SK-N-SH treated with all-trans-retinoic acid at 6 μM for 48 hours (cell line): ENCODE data around the gene GEN1.

ENCODE experiments used
- ATAC-seq: fragments of 200-7000 bp; cut with Tn5 transposase; 3 replicates; pipeline ENCODE4 v1.9.1; 2020; ENCODE audit warnings: mild to moderate bottlenecking, moderate library complexity
- ARNTL ChIP-seq: fragments of 450-650 bp; formaldehyde crosslinking; IDR thresholded peaks from 2 replicates; pipeline ENCODE4 v1.5.0; 2020; ENCODE audit warnings: low read depth, mild to moderate bottlenecking, moderate library complexity, borderline replicate concordance
- BACH2 ChIP-seq: fragments of 250-450 bp; sonication (Bioruptor Pico); IDR thresholded peaks from 2 replicates; pipeline ENCODE4 v1.9.0; 2021; ENCODE audit warnings: mild to moderate bottlenecking, borderline replicate concordance
- CSDC2 ChIP-seq: fragments of 250-450 bp; sonication (Bioruptor Pico); IDR thresholded peaks from 2 replicates; pipeline ENCODE4 v1.5.0; 2020; ENCODE audit warnings: mild to moderate bottlenecking, moderate library complexity
- ESRRG ChIP-seq: fragments of 250-450 bp; sonication (Bioruptor Pico); IDR thresholded peaks from 2 replicates; pipeline ENCODE4 v1.6.1; 2021; ENCODE audit warnings: mild to moderate bottlenecking
- GLIS3 ChIP-seq: fragments of 250-450 bp; sonication (Bioruptor Pico); IDR thresholded peaks from 2 replicates; pipeline ENCODE4 v1.5.0; 2020; ENCODE audit warnings: mild to moderate bottlenecking, moderate library complexity
- ISL1 ChIP-seq: fragments of 250-450 bp; sonication (Bioruptor Pico); IDR thresholded peaks from 2 replicates; pipeline ENCODE4 v2.1.2; 2022; ENCODE audit warnings: mild to moderate bottlenecking, moderate library complexity
- PPARA ChIP-seq: fragments of 250-450 bp; sonication (Bioruptor Pico); IDR thresholded peaks from 2 replicates; pipeline ENCODE4 v1.5.0; 2020; ENCODE audit warnings: mild to moderate bottlenecking, borderline replicate concordance
- RARB ChIP-seq: fragments of 250-450 bp; sonication (Bioruptor Pico); IDR thresholded peaks from 2 replicates; pipeline ENCODE4 v1.8.0; 2021; ENCODE audit warnings: mild to moderate bottlenecking, moderate library complexity
- TCF4 ChIP-seq: fragments of 250-450 bp; sonication (Bioruptor Pico); IDR thresholded peaks from 2 replicates; pipeline ENCODE4 v1.8.0; 2021; ENCODE audit warnings: mild to moderate bottlenecking, moderate library complexity, borderline replicate concordance
- TOX ChIP-seq: fragments of 250-450 bp; sonication (Bioruptor Pico); IDR thresholded peaks from 2 replicates; pipeline ENCODE4 v1.8.0; 2021; ENCODE audit warnings: mild to moderate bottlenecking, moderate library complexity, borderline replicate concordance
- ZC3H10 ChIP-seq: fragments of 250-450 bp; sonication (Bioruptor Pico); IDR thresholded peaks from 2 replicates; pipeline ENCODE4 v1.5.1; 2021; ENCODE audit warnings: mild to moderate bottlenecking, moderate library complexity
- ZFP3 ChIP-seq: fragments of 250-450 bp; sonication (Bioruptor Pico); IDR thresholded peaks from 2 replicates; pipeline ENCODE4 v1.5.0; 2020; ENCODE audit warnings: mild to moderate bottlenecking, moderate library complexity
- ZFP30 ChIP-seq: fragments of 450-650 bp; formaldehyde crosslinking; IDR thresholded peaks from 2 replicates; pipeline ENCODE4 v1.5.0; 2022; ENCODE audit warnings: mild to moderate bottlenecking, moderate library complexity
- ZNF565 ChIP-seq: fragments of 450-650 bp; formaldehyde crosslinking; conservative IDR thresholded peaks from 2 replicates; pipeline ENCODE4 v1.5.0; 2020; ENCODE audit warnings: low read depth, mild to moderate bottlenecking, moderate library complexity
- ZNF8 ChIP-seq: fragments of 450-650 bp; formaldehyde crosslinking; IDR thresholded peaks from 2 replicates; pipeline ENCODE4 v1.5.0; 2020; ENCODE audit warnings: mild to moderate bottlenecking, moderate library complexity
- TF ChIP-seq, protein P1 (sequence below): fragments of 250-450 bp; sonication (Bioruptor Pico); IDR thresholded peaks from 2 replicates; pipeline ENCODE4 v1.5.0; 2020; ENCODE audit warnings: mild to moderate bottlenecking, moderate library complexity
- TF ChIP-seq, protein P2 (sequence below): fragments of 250-450 bp; sonication (Bioruptor Pico); IDR thresholded peaks from 2 replicates; pipeline ENCODE4 v1.5.1; 2020; ENCODE audit warnings: low read depth, mild to moderate bottlenecking, moderate library complexity
- TF ChIP-seq, protein P3 (sequence below): fragments of 250-450 bp; sonication (Bioruptor Pico); IDR thresholded peaks from 2 replicates; pipeline ENCODE4 v1.8.0; 2021; ENCODE audit warnings: low read depth, mild to moderate bottlenecking, moderate library complexity, borderline replicate concordance
- TF ChIP-seq, protein P4 (sequence below): fragments of 250-450 bp; sonication (Bioruptor Pico); IDR thresholded peaks from 2 replicates; pipeline ENCODE4 v1.8.0; 2020; ENCODE audit warnings: mild to moderate bottlenecking, moderate library complexity, borderline replicate concordance
- TF ChIP-seq, protein P5 (sequence below): fragments of 250-450 bp; sonication (Bioruptor Pico); IDR thresholded peaks from 2 replicates; pipeline ENCODE4 v1.5.1; 2021; ENCODE audit warnings: mild to moderate bottlenecking, moderate library complexity

The GEN1 gene

DNA sequence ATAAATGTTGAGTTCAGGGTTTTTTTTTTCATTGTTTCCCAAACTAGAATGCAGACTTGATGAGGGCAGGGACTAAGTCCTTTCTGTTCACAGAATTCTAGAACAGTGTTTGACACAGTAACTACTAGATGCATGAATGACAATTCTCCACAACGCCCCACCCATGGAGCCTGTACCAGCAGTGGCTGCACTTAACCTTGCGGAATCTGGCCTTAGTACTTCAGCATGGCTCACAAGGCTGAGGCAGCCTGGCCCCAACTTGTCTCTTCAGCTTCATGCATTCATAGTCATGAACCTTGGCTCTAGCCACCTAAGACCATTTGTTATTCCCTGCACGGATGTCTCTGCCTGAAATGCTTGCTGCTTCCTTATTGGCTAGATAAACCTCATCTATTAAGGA is 32.8 kb downstream of the GEN1 start:
- ATAC-seq = no peak
- TF ChIP-seq GLIS3 = no peak
- no peak for TF ChIP-seq ARNTL (CRISPR knock-in tag)
- TF ChIP-seq ZNF8 (CRISPR knock-in tag) = no peak
- TF ChIP-seq RARB = no peak

DNA sequence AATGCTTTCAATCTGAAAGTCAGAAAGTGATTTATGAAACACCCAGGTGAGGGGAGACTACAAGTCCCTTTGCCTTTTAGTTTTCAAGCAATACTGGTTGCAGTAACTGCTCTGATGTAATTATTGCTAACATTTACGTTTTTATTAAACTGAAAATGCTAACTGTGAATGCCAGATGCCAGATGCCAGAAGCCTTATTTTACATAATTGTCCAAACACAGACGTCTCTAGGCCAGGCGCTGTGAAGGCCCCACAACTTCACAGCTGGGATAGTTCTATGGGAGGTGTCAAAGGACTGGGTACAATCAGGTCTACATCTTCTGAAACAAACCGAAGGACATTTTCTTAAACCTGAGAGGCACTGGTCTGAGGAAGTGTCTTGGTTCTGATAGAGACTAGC is 34.8 kb downstream of the GEN1 start:
- no peak; the same call in 2 of the 3 replicates for ATAC-seq
- TF ChIP-seq CSDC2 (CRISPR knock-in tag) = no peak
- TF ChIP-seq TCF4 = peak; percentile 70; the same call in 1 of the 2 replicates
- TF ChIP-seq, all 23 proteins: peak for 1

DNA sequence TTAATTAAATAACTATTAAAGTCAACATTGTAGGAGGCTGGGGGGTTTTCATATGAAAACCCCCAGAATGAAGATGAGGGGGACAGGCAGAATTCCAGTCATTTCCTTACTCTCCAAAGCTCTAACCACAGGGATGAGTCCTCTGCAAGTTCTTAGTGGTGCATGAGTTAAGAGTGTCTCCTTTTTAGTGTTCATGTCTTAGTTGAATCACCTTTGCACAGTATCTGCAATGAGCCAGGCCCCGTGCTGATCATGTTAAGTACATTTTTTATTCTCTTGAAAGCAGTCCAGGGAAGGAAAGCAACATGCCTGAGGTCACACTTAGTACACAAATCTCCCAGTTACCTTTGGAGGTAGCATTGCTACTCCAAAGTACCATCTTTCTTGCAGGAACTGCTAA is 36.6 kb downstream of the GEN1 start:
- no peak for ATAC-seq
- no peak for TF ChIP-seq ZC3H10
- TF ChIP-seq, protein P1, sequence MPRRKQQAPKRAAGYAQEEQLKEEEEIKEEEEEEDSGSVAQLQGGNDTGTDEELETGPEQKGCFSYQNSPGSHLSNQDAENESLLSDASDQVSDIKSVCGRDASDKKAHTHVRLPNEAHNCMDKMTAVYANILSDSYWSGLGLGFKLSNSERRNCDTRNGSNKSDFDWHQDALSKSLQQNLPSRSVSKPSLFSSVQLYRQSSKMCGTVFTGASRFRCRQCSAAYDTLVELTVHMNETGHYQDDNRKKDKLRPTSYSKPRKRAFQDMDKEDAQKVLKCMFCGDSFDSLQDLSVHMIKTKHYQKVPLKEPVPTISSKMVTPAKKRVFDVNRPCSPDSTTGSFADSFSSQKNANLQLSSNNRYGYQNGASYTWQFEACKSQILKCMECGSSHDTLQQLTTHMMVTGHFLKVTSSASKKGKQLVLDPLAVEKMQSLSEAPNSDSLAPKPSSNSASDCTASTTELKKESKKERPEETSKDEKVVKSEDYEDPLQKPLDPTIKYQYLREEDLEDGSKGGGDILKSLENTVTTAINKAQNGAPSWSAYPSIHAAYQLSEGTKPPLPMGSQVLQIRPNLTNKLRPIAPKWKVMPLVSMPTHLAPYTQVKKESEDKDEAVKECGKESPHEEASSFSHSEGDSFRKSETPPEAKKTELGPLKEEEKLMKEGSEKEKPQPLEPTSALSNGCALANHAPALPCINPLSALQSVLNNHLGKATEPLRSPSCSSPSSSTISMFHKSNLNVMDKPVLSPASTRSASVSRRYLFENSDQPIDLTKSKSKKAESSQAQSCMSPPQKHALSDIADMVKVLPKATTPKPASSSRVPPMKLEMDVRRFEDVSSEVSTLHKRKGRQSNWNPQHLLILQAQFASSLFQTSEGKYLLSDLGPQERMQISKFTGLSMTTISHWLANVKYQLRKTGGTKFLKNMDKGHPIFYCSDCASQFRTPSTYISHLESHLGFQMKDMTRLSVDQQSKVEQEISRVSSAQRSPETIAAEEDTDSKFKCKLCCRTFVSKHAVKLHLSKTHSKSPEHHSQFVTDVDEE (CRISPR knock-in tag) = no peak
- TF ChIP-seq, all 23 proteins: peak for 0

DNA sequence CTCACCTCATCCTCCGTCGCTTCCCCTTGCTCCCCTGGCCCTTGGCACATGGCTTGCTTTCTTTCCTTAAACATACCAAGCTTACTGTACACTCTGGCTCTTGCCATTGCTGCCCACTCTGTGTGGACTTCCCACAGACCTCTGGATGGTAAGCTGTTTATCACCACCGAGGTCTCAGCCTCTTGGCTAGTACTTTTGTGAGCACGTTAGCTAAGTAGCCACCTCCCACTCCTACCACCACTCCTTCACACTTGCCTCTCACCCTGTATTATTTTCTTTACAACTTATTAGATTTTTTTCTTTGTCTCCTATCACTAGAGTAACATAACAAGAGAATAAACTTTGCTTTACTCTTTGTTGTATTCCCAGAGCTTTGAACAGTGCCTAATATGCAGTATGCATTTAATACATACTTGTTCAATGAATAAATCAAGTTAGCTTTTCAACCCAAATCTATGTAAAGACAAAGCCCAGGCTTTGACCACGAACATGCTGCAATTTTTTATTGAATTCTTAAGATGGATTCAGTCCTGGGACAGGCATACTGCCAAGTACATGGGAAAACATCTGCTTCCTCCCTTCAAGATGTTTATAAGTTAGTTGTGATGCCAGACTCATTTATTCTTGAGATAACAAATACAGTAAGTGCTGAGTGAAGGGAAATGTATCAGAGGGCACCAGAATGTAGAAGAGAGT is 37.3 kb downstream of the GEN1 start:
- TF ChIP-seq PPARA (CRISPR knock-in tag) (no peak), TOX (CRISPR knock-in tag) (no peak), ISL1 (CRISPR knock-in tag) (no peak), ESRRG (CRISPR knock-in tag) (no peak), ZFP30 (CRISPR knock-in tag) (no peak), ZC3H10 (no peak), GLIS3 (no peak), ZNF8 (CRISPR knock-in tag) (no peak), ZFP3 (CRISPR knock-in tag) (no peak), BACH2 (CRISPR knock-in tag) (no peak), ZNF565 (CRISPR knock-in tag) (no peak)
- TF ChIP-seq, protein P2, sequence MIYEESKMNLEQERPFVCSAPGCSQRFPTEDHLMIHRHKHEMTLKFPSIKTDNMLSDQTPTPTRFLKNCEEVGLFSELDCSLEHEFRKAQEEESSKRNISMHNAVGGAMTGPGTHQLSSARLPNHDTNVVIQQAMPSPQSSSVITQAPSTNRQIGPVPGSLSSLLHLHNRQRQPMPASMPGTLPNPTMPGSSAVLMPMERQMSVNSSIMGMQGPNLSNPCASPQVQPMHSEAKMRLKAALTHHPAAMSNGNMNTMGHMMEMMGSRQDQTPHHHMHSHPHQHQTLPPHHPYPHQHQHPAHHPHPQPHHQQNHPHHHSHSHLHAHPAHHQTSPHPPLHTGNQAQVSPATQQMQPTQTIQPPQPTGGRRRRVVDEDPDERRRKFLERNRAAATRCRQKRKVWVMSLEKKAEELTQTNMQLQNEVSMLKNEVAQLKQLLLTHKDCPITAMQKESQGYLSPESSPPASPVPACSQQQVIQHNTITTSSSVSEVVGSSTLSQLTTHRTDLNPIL (CRISPR knock-in tag) = no peak
- TF ChIP-seq, protein P1 (CRISPR knock-in tag) = no peak
- TF ChIP-seq, protein P3, sequence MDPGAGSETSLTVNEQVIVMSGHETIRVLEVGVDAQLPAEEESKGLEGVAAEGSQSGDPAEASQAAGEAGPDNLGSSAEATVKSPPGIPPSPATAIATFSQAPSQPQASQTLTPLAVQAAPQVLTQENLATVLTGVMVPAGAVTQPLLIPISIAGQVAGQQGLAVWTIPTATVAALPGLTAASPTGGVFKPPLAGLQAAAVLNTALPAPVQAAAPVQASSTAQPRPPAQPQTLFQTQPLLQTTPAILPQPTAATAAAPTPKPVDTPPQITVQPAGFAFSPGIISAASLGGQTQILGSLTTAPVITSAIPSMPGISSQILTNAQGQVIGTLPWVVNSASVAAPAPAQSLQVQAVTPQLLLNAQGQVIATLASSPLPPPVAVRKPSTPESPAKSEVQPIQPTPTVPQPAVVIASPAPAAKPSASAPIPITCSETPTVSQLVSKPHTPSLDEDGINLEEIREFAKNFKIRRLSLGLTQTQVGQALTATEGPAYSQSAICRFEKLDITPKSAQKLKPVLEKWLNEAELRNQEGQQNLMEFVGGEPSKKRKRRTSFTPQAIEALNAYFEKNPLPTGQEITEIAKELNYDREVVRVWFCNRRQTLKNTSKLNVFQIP = no peak
- TF ChIP-seq, protein P4, sequence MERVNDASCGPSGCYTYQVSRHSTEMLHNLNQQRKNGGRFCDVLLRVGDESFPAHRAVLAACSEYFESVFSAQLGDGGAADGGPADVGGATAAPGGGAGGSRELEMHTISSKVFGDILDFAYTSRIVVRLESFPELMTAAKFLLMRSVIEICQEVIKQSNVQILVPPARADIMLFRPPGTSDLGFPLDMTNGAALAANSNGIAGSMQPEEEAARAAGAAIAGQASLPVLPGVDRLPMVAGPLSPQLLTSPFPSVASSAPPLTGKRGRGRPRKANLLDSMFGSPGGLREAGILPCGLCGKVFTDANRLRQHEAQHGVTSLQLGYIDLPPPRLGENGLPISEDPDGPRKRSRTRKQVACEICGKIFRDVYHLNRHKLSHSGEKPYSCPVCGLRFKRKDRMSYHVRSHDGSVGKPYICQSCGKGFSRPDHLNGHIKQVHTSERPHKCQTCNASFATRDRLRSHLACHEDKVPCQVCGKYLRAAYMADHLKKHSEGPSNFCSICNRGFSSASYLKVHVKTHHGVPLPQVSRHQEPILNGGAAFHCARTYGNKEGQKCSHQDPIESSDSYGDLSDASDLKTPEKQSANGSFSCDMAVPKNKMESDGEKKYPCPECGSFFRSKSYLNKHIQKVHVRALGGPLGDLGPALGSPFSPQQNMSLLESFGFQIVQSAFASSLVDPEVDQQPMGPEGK (CRISPR knock-in tag) = no peak
- TF ChIP-seq, protein P5, sequence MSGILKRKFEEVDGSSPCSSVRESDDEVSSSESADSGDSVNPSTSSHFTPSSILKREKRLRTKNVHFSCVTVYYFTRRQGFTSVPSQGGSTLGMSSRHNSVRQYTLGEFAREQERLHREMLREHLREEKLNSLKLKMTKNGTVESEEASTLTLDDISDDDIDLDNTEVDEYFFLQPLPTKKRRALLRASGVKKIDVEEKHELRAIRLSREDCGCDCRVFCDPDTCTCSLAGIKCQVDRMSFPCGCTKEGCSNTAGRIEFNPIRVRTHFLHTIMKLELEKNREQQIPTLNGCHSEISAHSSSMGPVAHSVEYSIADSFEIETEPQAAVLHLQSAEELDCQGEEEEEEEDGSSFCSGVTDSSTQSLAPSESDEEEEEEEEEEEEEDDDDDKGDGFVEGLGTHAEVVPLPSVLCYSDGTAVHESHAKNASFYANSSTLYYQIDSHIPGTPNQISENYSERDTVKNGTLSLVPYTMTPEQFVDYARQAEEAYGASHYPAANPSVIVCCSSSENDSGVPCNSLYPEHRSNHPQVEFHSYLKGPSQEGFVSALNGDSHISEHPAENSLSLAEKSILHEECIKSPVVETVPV = no peak
- ATAC-seq = peak; percentile 41
